Right lobe of liver (tissue), 6 donors: ENCODE results near the gene CABP7. TPM values are rescaled to one million over a fixed set of nuclear protein-coding genes. Genes with fewer than 3 reads are reported as not detected.

Experiments used
- ATAC-seq, 4 donors: fragments of 200-7000 bp; cut with Tn5 transposase; one replicate each; pipeline ENCODE4 v1.9.1; 2020; ENCODE audit warnings: mild to moderate bottlenecking in 4 of 4, moderate library complexity in 4 of 4
- DNase-seq, 3 donors: peaks; one replicate each; pipeline ENCODE4 v3.0.0-alpha.2; 2020
- H3K27ac ChIP-seq, 3 donors: fragments of 200-600 bp; one replicate each; pipeline ENCODE4 v1.8.0; 2022
- H3K27me3 ChIP-seq, 2 donors: fragments of 200-600 bp; one replicate each; pipeline ENCODE4 v1.8.0; 2022
- H3K36me3 ChIP-seq, 4 donors: fragments of 200-600 bp; sonication (generic) in 1 of 4; one replicate each; pipeline versions ENCODE4 v1.5.1 to v1.8.0; 2017 to 2022; ENCODE audit warnings: control low read depth in 1 of 4
- H3K4me1 ChIP-seq, 4 donors: fragments of 200-600 bp; sonication (generic) in 1 of 4; one replicate each; pipeline versions ENCODE4 v1.5.1 to v1.8.0; 2017 to 2022; ENCODE audit warnings: control low read depth in 1 of 4
- H3K4me3 ChIP-seq, 3 donors: fragments of 200-600 bp; one replicate each; pipeline ENCODE4 v1.8.0; 2022
- H3K9me3 ChIP-seq, 4 donors: fragments of 200-600 bp; sonication (generic) in 1 of 4; one replicate each; pipeline versions ENCODE4 v1.5.1 to v1.8.0; 2017 to 2022; ENCODE audit warnings: control low read depth in 1 of 4
- CTCF ChIP-seq, 4 donors: fragments of 200-600 bp in 3 of 4; fragments of 450-650 bp in 1 of 4; IDR thresholded peaks; one replicate each; pipeline versions ENCODE4 v1.5.1 to v1.8.0; 2016 to 2022; ENCODE audit warnings: antibody characterized with exemption in 4 of 4, mild to moderate bottlenecking in 2 of 4
- POLR2A ChIP-seq: fragments of 450-650 bp; IDR thresholded peaks from one replicate; pipeline ENCODE4 v1.6.1; 2017; ENCODE audit warnings: antibody characterized with exemption, mild to moderate bottlenecking
- WGBS: methylation state at CpG from one replicate; pipeline ENCODE4 v1.1.6; 2018; ENCODE audit warnings: low coverage, low lambda C conversion rate; ENCODE audit not compliant: insufficient coverage; ENCODE audit errors: missing lambda C conversion rate; 5-methylcytosine and 5-hydroxymethylcytosine counted together
- intact Hi-C, 2 donors: fragments of 100-400 bp; cut with DNase I; formaldehyde crosslinking; loops; one replicate each; pipeline versions ENCODE4 v1.11.2 to v1.14.1; 2022
- total RNA-seq, 6 experiments: library from RNA; depleted of rRNA in 2 of 6; stranded (reverse); fragments of >200 nt in 2 of 6; fragmentation: NEBNext Ultra II Directional in 3 of 6; extraction: Animal tissue kit (Norgen Biotek cat#: 25700) in 3 of 6; gene quantifications; one replicate each; pipeline versions ENCODE4 v1.1.0 to v1.2.4, GENCODE V29; 2016 to 2023
- donor health status: DM: no; HTN: yes; CAD: no.
- donor health status: DM: no; HTN: no; CAD: no.
- donor health status: DM: no; HTN: no; CAD: no.
- donor health status: DM: no; HTN: yes; CAD: no.
- donor health status: DM: no; HTN: yes; CAD: no.

The CABP7 gene
- total RNA-seq, 6 experiments from 2014 or later = not detected

- intact Hi-C loops = no loop called here
- H3K4me1 ChIP-seq = no peaks in the 10 kb centered on the region
- peaks cover 0 to 3% (median 0%) of the 10 kb centered on the region in 4 donors for H3K36me3 ChIP-seq
- H3K27me3 ChIP-seq = no peaks in the 10 kb centered on the region
- no peak for TF ChIP-seq CTCF (IDR thresholded peaks at IDR 0.05)
- no peak for TF ChIP-seq POLR2A
- no peaks in the 10 kb centered on the region for H3K9me3 ChIP-seq
- DNase-seq = no peak
- no peak overlapping the region for H3K4me3 ChIP-seq
- WGBS = 100% methylated on average over 1 of the region's 9 CpGs
- no peak overlapping the region for H3K27ac ChIP-seq
- ATAC-seq = no peak
Observed at GRCh38 chr22:29734838-29735237, 15.0 kb downstream of the CABP7 start.

- TF ChIP-seq POLR2A = no peak
- TF ChIP-seq CTCF (IDR thresholded peaks at IDR 0.05) = no peak
- WGBS = no CpG with 5 or more reads among the region's 1 CpG
- no peaks in the 10 kb centered on the region for H3K4me1 ChIP-seq
- no peak overlapping the region for H3K27ac ChIP-seq
- peaks cover 0 to 9% (median 0%) of the 10 kb centered on the region in 4 donors for H3K36me3 ChIP-seq
- no peaks in the 10 kb centered on the region for H3K9me3 ChIP-seq
- DNase-seq (no peak), ATAC-seq (no peak)
- H3K27me3 ChIP-seq = no peaks in the 10 kb centered on the region
- intact Hi-C loops = no loop called here
- H3K4me3 ChIP-seq = no peak overlapping the region
Observed at GRCh38 chr22:29735416-29735815, 15.6 kb downstream of the CABP7 start.

- intact Hi-C loops = no loop called here
- Histone ChIP-seq H3K27me3 (no peaks in the 10 kb centered on the region), H3K9me3 (no peaks in the 10 kb centered on the region), H3K27ac (no peak overlapping the region), H3K4me1 (no peaks in the 10 kb centered on the region), H3K36me3 (peaks cover 0 to 10% (median 3%) of the 10 kb centered on the region in 4 donors), H3K4me3 (no peak overlapping the region)
- WGBS = 96% methylated on average over 13 of the region's 22 CpGs
- TF ChIP-seq POLR2A (no peak), CTCF (IDR thresholded peaks at IDR 0.05) (no peak)
- ATAC-seq (no peak), DNase-seq (no peak)
Observed at GRCh38 chr22:29737251-29738117, 17.7 kb downstream of the CABP7 start.

- Histone ChIP-seq H3K4me3 (no peak overlapping the region), H3K27ac (no peak overlapping the region), H3K4me1 (no peaks in the 10 kb centered on the region), H3K9me3 (no peaks in the 10 kb centered on the region), H3K36me3 (peaks cover 0 to 10% (median 3%) of the 10 kb centered on the region in 4 donors), H3K27me3 (no peaks in the 10 kb centered on the region)
- no peak for DNase-seq
- no peak for ATAC-seq
- TF ChIP-seq CTCF (IDR thresholded peaks at IDR 0.05) (no peak), POLR2A (no peak)
- intact Hi-C loops = no loop called here
- WGBS = 94% methylated on average over 5 of the region's 15 CpGs
Observed at GRCh38 chr22:29738118-29738815, 18.5 kb downstream of the CABP7 start.
